SJSA1 (cell line): ENCODE measurements around the gene MRPL41. TPM values are rescaled to one million over a fixed set of nuclear protein-coding genes. Genes with fewer than 3 reads are reported as not detected.
A peak's percentile ranks its signal among the peaks of the same experiment; 100 is the strongest.
"Not testable (repeated sequence)": the region's sequence is repeated elsewhere in the genome, so short reads cannot be mapped to it uniquely, and the experiment has no call there.

ENCODE experiments used
- DNase-seq, 2 experiments: peaks; one replicate each; pipeline ENCODE4 v3.0.0-alpha.2; 2015 to 2020; ENCODE audit warnings: low spot score in 2 of 2, low read depth in 1 of 2
- H3K27ac ChIP-seq: fragments of 250-450 bp; sonication (Bioruptor Pico); 2 replicates; pipeline ENCODE4 v1.5.1; 2020; ENCODE audit warnings: mild to moderate bottlenecking, moderate library complexity
- H3K27me3 ChIP-seq: fragments of 250-450 bp; sonication (Bioruptor Pico); replicated peaks from 2 replicates; pipeline ENCODE4 v1.5.1; 2020; ENCODE audit warnings: mild to moderate bottlenecking, moderate library complexity
- H3K36me3 ChIP-seq: fragments of 250-450 bp; sonication (Bioruptor Pico); 2 replicates; pipeline ENCODE4 v1.5.1; 2020; ENCODE audit warnings: mild to moderate bottlenecking
- H3K4me1 ChIP-seq: fragments of 250-450 bp; sonication (Bioruptor Pico); replicated peaks from 2 replicates; pipeline ENCODE4 v1.6.1; 2021; ENCODE audit warnings: mild to moderate bottlenecking
- H3K4me3 ChIP-seq: fragments of 250-450 bp; sonication (Bioruptor Pico); 2 replicates; pipeline ENCODE4 v1.5.1; 2020; ENCODE audit warnings: mild to moderate bottlenecking
- H3K9me3 ChIP-seq: fragments of 250-450 bp; sonication (Bioruptor Pico); replicated peaks from 2 replicates; pipeline ENCODE4 v1.5.1; 2020; ENCODE audit warnings: mild to moderate bottlenecking
- total RNA-seq: library from RNA; depleted of rRNA; stranded (reverse); fragments of >200 nt; shearing (Covaris generic); gene quantifications from 2 replicates; pipeline ENCODE4 v1.2.3, GENCODE V29; 2014

Gene MRPL41
- total RNA-seq, 1 experiment from 2014 or later: 59.5 TPM

GRCh38 chr9:137552022-137552768, 516 bp downstream of the MRPL41 start:
- no peaks in the 10 kb centered on the region for H3K9me3 ChIP-seq
- H3K4me3 ChIP-seq: peak overlapping the region; percentile 83
- DNase-seq: no peak
- no peaks in the 10 kb centered on the region for H3K27me3 ChIP-seq
- no peaks in the 10 kb centered on the region; the same call in 1 of the 2 replicates for H3K4me1 ChIP-seq
- H3K36me3 ChIP-seq: peaks cover 44% of the 10 kb centered on the region
- H3K27ac ChIP-seq: peak overlapping the region; percentile 29; the same call in 1 of the 2 replicates

- H3K27me3 ChIP-seq, H3K27ac ChIP-seq, H3K4me3 ChIP-seq, H3K9me3 ChIP-seq, DNase-seq, H3K4me1 ChIP-seq: not testable (repeated sequence)
- H3K36me3 ChIP-seq: peaks cover 52% of the 10 kb centered on the region
Observed at GRCh38 chr9:137553654-137554053, 2.0 kb downstream of the MRPL41 start.

GRCh38 chr9:137554349-137554748, 2.7 kb downstream of the MRPL41 start:
- no peak overlapping the region for H3K4me3 ChIP-seq
- no peaks in the 10 kb centered on the region; the same call in 1 of the 2 replicates for H3K4me1 ChIP-seq
- H3K9me3 ChIP-seq: no peaks in the 10 kb centered on the region
- no peak for DNase-seq
- H3K36me3 ChIP-seq: peaks cover 53% of the 10 kb centered on the region
- no peaks in the 10 kb centered on the region for H3K27me3 ChIP-seq
- no peak overlapping the region for H3K27ac ChIP-seq

- DNase-seq: no peak
- no peak overlapping the region for H3K4me3 ChIP-seq
- peaks cover 58% of the 10 kb centered on the region for H3K36me3 ChIP-seq
- no peaks in the 10 kb centered on the region for H3K9me3 ChIP-seq
- H3K27ac ChIP-seq: no peak overlapping the region
- H3K4me1 ChIP-seq: no peaks in the 10 kb centered on the region; the same call in 1 of the 2 replicates
- no peaks in the 10 kb centered on the region for H3K27me3 ChIP-seq
Observed at GRCh38 chr9:137555179-137555578, 3.5 kb downstream of the MRPL41 start.

- DNase-seq: no peak
- H3K36me3 ChIP-seq: peaks cover 58% of the 10 kb centered on the region
Observed at GRCh38 chr9:137556069-137556838, 4.6 kb downstream of the MRPL41 start.

GRCh38 chr9:137558127-137558526, 6.4 kb downstream of the MRPL41 start:
- no peaks in the 10 kb centered on the region for H3K4me1 ChIP-seq
- H3K9me3 ChIP-seq: no peaks in the 10 kb centered on the region
- H3K36me3 ChIP-seq: peaks cover 45% of the 10 kb centered on the region
- H3K27ac ChIP-seq: no peak overlapping the region
- DNase-seq: no peak
- H3K27me3 ChIP-seq: no peaks in the 10 kb centered on the region
- no peak overlapping the region for H3K4me3 ChIP-seq

More at GRCh38 chr9:137556069-137556838, 4.6 kb downstream of the MRPL41 start:
- H3K9me3 ChIP-seq: no peaks in the 10 kb centered on the region
- H3K27ac ChIP-seq: no peak overlapping the region
- H3K4me3 ChIP-seq: no peak overlapping the region
- no peaks in the 10 kb centered on the region for H3K27me3 ChIP-seq
- no peaks in the 10 kb centered on the region; the same call in 1 of the 2 replicates for H3K4me1 ChIP-seq

GRCh38 chr9:137564134-137564533, 12.5 kb downstream of the MRPL41 start:
- peaks cover 10% of the 10 kb centered on the region; the same call in 1 of the 2 replicates for H3K36me3 ChIP-seq
- no peak overlapping the region for H3K4me3 ChIP-seq
- H3K4me1 ChIP-seq: no peaks in the 10 kb centered on the region
- no peak for DNase-seq
- H3K27ac ChIP-seq: no peak overlapping the region
- no peaks in the 10 kb centered on the region for H3K9me3 ChIP-seq
- H3K27me3 ChIP-seq: no peaks in the 10 kb centered on the region

- Histone ChIP-seq H3K4me1 (no peaks in the 10 kb centered on the region), H3K9me3 (no peaks in the 10 kb centered on the region), H3K36me3 (peaks cover 7% of the 10 kb centered on the region; the same call in 1 of the 2 replicates), H3K4me3 (no peak overlapping the region), H3K27me3 (no peaks in the 10 kb centered on the region), H3K27ac (no peak overlapping the region)
- DNase-seq: no peak
Observed at GRCh38 chr9:137564817-137565411, 13.2 kb downstream of the MRPL41 start.

- H3K9me3 ChIP-seq, H3K27me3 ChIP-seq, DNase-seq, H3K27ac ChIP-seq, H3K4me3 ChIP-seq, H3K4me1 ChIP-seq: not testable (repeated sequence)
- peaks cover 15% of the 10 kb centered on the region for H3K36me3 ChIP-seq
Observed at GRCh38 chr9:137568445-137568844, 16.8 kb downstream of the MRPL41 start.

- peaks cover 17% of the 10 kb centered on the region for H3K36me3 ChIP-seq
- DNase-seq: no peak
- no peaks in the 10 kb centered on the region for H3K9me3 ChIP-seq
- no peaks in the 10 kb centered on the region for H3K4me1 ChIP-seq
- no peaks in the 10 kb centered on the region for H3K27me3 ChIP-seq
- H3K4me3 ChIP-seq: no peak overlapping the region
- no peak overlapping the region for H3K27ac ChIP-seq
Observed at GRCh38 chr9:137569609-137570203, 18.0 kb downstream of the MRPL41 start.

GRCh38 chr9:137570566-137570965, 18.9 kb downstream of the MRPL41 start:
- Histone ChIP-seq H3K36me3 (peaks cover 21% of the 10 kb centered on the region), H3K4me1 (no peaks in the 10 kb centered on the region), H3K4me3 (no peak overlapping the region), H3K27me3 (no peaks in the 10 kb centered on the region), H3K9me3 (no peaks in the 10 kb centered on the region), H3K27ac (no peak overlapping the region)
- DNase-seq: no peak

- peaks cover 40% of the 10 kb centered on the region for H3K36me3 ChIP-seq
- no peak for DNase-seq
- no peak overlapping the region for H3K4me3 ChIP-seq
- H3K9me3 ChIP-seq: no peaks in the 10 kb centered on the region
- H3K27me3 ChIP-seq: no peaks in the 10 kb centered on the region
- H3K27ac ChIP-seq: no peak overlapping the region
- H3K4me1 ChIP-seq: peaks cover 14% of the 10 kb centered on the region
Observed at GRCh38 chr9:137574192-137574591, 22.5 kb downstream of the MRPL41 start.

GRCh38 chr9:137575364-137575715, 23.7 kb downstream of the MRPL41 start:
- Histone ChIP-seq H3K36me3 (peaks cover 44% of the 10 kb centered on the region), H3K4me1 (peaks cover 15% of the 10 kb centered on the region), H3K27me3 (no peaks in the 10 kb centered on the region), H3K9me3 (no peaks in the 10 kb centered on the region), H3K4me3 (no peak overlapping the region), H3K27ac (no peak overlapping the region)
- DNase-seq: no peak
